GM03348 (cell line): Measurements from ENCODE around the gene MCM3AP.

Source experiments
- DNase-seq: peaks from one replicate; pipeline ENCODE4 v3.0.0; 2012; ENCODE audit warnings: low spot score

The MCM3AP gene

GRCh38 chr21:46285206-46285661 is at the start of gene MCM3AP:
MCM3AP (minus strand) TSS chr21:46285611; CDS start chr21:46285286, 325 bp downstream.
- DNase-seq, result no peak

GRCh38 chr21:46334351-46335140 is 49.1 kb upstream of the MCM3AP start:
- DNase-seq, result no peak

GRCh38 chr21:46329796-46330195 is 44.4 kb upstream of the MCM3AP start:
- no peak for DNase-seq

DNA sequence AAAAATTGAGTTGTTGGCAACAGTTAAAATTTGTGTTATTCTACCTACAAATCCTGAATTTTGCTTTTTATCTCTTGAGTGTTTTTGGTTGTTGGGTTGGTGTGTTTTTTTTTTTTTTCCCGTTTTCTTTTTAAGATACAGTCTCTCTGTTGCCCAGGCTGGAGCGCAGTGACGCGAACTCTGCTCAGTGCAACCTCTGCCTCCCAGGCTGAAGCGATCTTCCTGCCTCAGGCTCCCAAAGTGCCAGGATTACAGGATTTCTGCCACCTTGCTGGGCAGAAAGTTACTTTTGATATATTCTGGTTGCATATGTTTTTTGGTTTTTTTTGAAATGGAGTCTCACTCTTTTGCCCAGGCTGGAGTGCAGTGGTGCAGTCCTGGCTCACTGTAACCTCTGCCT is 42.7 kb upstream of the MCM3AP start:
- DNase-seq, result no peak

- DNase-seq, result no peak
Observed at GRCh38 chr21:46327711-46328110, 42.3 kb upstream of the MCM3AP start.

- DNase-seq, result no peak
Observed at GRCh38 chr21:46326110-46326703, 40.8 kb upstream of the MCM3AP start.

DNA sequence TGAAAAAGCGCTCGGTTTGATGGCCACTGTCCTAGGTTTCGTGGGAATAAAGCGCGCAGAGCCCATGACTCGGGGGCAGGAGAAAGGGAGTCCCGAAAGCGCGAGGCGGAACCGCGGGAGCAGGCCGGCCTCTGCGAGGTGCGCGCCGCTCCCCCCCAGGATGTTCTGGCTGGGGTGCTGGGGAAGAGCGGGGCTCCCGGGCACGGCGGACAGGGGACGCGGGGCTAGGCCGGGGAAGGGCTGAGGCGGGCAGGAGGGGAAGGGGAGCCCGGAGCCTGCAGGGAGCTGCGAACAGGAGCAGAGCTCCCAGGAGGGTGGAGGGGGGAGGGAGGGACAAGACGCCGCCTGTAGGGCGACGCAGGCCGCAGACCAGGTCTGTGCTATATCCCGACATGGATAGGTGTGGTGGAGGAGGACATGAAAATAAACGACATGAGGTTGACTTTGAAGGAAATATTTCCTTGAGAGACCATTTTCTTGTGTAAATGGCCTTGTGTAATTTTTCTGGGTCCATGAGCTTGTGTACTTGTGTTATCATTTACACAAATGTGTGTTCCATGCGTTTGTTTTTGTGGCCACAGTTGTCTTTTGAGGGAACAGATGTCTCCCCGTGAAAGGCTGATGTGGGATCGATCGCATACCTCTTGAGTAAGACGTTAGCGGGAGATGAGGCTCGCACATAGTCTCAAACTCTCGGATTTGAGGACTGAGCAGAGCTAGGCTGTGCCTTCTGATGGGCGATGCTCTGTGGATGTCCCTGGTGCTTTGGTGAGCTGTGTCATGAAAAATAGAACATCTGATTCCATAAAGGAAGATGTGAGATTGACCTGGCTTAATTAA is 39.9 kb upstream of the MCM3AP start:
- DNase-seq, result peak; percentile 68

DNA sequence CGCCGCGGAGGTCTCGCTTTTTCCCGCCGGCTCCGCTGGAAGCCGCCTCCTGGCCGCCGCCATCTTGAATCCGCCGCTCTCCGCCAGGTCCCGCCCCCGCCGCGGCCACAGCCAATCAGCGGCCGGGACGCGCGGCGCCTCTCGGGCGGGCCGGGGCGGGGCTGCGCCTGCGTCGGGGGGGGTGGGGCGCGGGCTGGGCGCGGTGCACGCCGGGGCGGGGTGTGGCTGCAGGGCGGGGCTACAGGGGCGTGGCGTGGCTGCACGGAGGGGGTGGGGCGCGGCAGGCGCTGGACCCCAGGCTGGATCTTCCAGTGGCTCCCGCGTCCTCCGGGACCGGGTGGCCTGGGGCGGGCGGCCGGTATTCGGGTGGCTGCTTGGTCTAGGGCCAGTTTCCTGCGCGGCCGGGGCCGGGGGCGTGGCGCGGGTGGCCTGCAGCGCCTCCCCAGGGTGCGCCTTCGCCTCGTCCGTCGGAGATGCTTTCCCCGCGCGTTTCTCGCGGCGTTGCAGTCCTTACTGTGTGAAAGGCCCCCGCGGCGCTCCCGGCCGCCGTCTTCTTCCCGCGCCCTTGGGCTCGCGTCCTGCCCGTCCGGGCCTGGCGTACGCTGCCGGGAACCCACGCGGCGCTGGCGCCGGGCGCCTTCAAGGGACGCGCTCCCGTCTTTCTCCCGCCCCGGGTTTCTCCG is 39.1 kb upstream of the MCM3AP start:
- peak; percentile 98 for DNase-seq

GRCh38 chr21:46323710-46324389 is 38.4 kb upstream of the MCM3AP start, which contains the start of the genes C21orf58 and PCNT:
C21orf58 (minus strand) TSS chr21:46323870; CDS start chr21:46322738, 1,132 bp downstream.
PCNT (plus strand) TSS chr21:46324156; CDS start chr21:46324229, 73 bp downstream.
- peak; percentile 100 for DNase-seq

DNA sequence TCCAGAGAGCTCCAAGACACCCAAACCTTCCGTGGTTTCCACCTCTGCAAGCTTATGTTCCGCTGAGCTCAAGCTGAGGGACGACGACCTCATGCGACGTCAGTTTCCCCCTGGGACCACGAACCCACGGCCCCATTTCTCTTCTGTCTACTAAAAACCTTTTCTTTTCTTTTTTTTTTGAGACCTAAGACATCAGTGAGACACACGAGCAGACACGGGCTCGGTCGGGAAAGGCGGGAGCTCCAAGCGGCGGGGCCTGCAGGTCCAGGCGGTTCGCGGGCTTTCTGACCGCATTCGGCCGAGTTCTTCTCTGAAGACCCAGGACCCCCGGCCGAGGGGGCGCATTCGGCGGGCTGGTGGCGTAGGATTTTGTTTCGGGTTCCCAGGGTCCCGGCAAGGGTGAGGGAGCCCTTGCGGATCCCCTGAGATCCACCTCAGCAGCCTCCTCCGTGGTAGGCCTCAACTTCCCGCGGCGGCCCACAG is 37.9 kb upstream of the MCM3AP start:
- peak; percentile 20 for DNase-seq

DNA sequence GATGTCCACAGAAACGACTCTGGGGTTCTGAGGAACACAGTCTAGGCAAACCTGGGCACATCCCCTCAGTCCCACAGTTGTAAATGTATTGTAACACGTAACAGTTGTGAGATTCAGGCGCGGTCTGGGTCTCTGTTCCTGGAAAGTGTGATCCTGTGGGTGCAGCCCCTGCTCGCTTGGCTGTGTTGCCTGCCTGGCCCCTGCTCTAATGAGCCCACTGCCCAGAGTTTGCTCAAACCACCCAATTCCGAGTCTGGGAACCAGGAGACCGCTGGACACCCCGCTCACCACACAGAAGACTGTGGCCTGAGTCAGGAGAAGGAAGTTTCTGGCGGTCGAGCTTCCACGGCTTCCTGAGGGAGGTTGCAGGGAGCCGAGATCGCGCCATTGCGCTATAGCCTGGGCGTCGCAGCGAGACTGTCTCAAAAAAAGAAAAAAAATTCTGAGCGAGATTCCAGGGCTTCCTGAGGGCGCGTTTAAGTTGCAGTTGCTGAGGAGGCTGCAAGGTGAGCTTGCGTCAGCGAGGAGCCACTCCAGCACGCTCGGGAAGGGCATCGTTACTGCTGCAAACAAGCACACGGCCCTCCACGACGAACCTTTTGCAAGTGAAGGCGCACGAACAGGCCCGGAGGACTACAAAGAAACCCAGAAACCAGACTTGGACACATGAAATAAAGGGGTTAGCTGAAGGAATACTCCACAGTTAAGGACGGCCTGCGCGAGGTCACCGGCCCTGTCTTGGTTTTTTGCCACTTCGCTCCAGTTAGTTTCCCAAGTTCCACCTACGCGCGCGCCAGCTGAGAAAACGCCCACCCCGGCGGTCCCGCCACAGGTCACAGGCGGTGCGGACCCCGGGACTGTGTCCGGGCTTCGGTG is 37.2 kb upstream of the MCM3AP start:
- DNase-seq, result peak; percentile 50

GRCh38 chr21:46320331-46320801 is 35.0 kb upstream of the MCM3AP start:
- DNase-seq, result no peak

GRCh38 chr21:46319186-46319585 is 33.8 kb upstream of the MCM3AP start:
- no peak for DNase-seq

- no peak for DNase-seq
Observed at GRCh38 chr21:46318464-46318845, 33.0 kb upstream of the MCM3AP start.

GRCh38 chr21:46317710-46318463 is 32.5 kb upstream of the MCM3AP start:
- DNase-seq, result no peak

GRCh38 chr21:46316708-46317324 is 31.4 kb upstream of the MCM3AP start:
- DNase-seq, result no peak

- no peak for DNase-seq
Observed at GRCh38 chr21:46314441-46315020, 29.1 kb upstream of the MCM3AP start.

- DNase-seq, result no peak
Observed at GRCh38 chr21:46312949-46313348, 27.5 kb upstream of the MCM3AP start.
